HG03378 (cell line): Measurements from ENCODE around the gene TTC1.
"Not testable (repeated sequence)": the region's sequence is repeated elsewhere in the genome, so short reads cannot be mapped to it uniquely, and the experiment has no call there.

Experiments used
- ATAC-seq: cut with Tn5 transposase; IDR thresholded peaks from one replicate; pipeline ENCODE4 v1.9.1; 2021; ENCODE audit warnings: mild to moderate bottlenecking, moderate library complexity; ENCODE audit not compliant: unreplicated experiment

TTC1 gene

GRCh38 chr5:160039810-160040470 lies 31.0 kb downstream of the TTC1 start:
- ATAC-seq: no peak

GRCh38 chr5:160040471-160040835 lies 31.5 kb downstream of the TTC1 start:
- ATAC-seq: no peak

GRCh38 chr5:160042671-160043070 lies 33.7 kb downstream of the TTC1 start:
- ATAC-seq: no peak

- no peak for ATAC-seq
Observed at GRCh38 chr5:160044391-160044804, 35.5 kb downstream of the TTC1 start.

- ATAC-seq: no peak
Observed at GRCh38 chr5:160044967-160045366, 36.0 kb downstream of the TTC1 start.

GRCh38 chr5:160047423-160047822 lies 38.5 kb downstream of the TTC1 start:
- no peak for ATAC-seq

- ATAC-seq: no peak
Observed at GRCh38 chr5:160048131-160048530, 39.2 kb downstream of the TTC1 start.

GRCh38 chr5:160049099-160049498 lies 40.2 kb downstream of the TTC1 start:
- no peak for ATAC-seq

- no peak for ATAC-seq
Observed at GRCh38 chr5:160054047-160054446, 45.1 kb downstream of the TTC1 start.

- no peak for ATAC-seq
Observed at GRCh38 chr5:160054831-160055230, 45.9 kb downstream of the TTC1 start.

- no peak for ATAC-seq
Observed at GRCh38 chr5:160057256-160057655, 48.3 kb downstream of the TTC1 start.

- ATAC-seq: no peak
Observed at GRCh38 chr5:160060001-160060400, 51.1 kb downstream of the TTC1 start.

GRCh38 chr5:160061770-160062169 lies 52.8 kb downstream of the TTC1 start:
- no peak for ATAC-seq

GRCh38 chr5:160064417-160064810 lies 55.5 kb downstream of the TTC1 start:
- no peak for ATAC-seq

- ATAC-seq: no peak
Observed at GRCh38 chr5:160064995-160065614, 56.2 kb downstream of the TTC1 start.

GRCh38 chr5:160069120-160069519 lies 60.2 kb downstream of the TTC1 start:
- not testable (repeated sequence) for ATAC-seq

- ATAC-seq: no peak
Observed at GRCh38 chr5:160071516-160071915, 62.6 kb downstream of the TTC1 start.

- no peak for ATAC-seq
Observed at GRCh38 chr5:160071916-160072315, 63.0 kb downstream of the TTC1 start.

GRCh38 chr5:160075073-160075472 lies 66.1 kb downstream of the TTC1 start:
- no peak for ATAC-seq

GRCh38 chr5:160076997-160077396 lies 68.1 kb downstream of the TTC1 start:
- ATAC-seq: no peak

- ATAC-seq: no peak
Observed at GRCh38 chr5:160079753-160080152, 70.8 kb downstream of the TTC1 start.

GRCh38 chr5:160081495-160081894 lies 72.6 kb downstream of the TTC1 start:
- no peak for ATAC-seq
